ENCODE data around the gene GAPDHS. TPM values are rescaled to one million over a fixed set of nuclear protein-coding genes. Genes with fewer than 3 reads are reported as not detected.

GAPDHS gene
- total and polyA plus RNA-seq, 2 of the 4 experiments (the other 2 are of a cell fraction): not detected

GRCh38 chr19:35582760-35583159, 49.5 kb downstream of the GAPDHS start:
- no peak overlapping the region for H3K4me2 ChIP-seq (ENCODE audit: low read depth, low read length)
- H3K4me3 ChIP-seq (ENCODE audit: insufficient read depth, low read depth, low read length): no peak overlapping the region
- no peaks in the 10 kb centered on the region for H3K9me1 ChIP-seq (ENCODE audit: insufficient read depth, low read length)
- no peak overlapping the region for H3K18ac ChIP-seq (ENCODE audit: low read depth, low read length)
- dilution Hi-C loops (cut with HindIII; ENCODE audit: low sequenced_read_pairs, unreplicated experiment) (no loop called here), in situ Hi-C loops (cut with MboI; ENCODE audit: low sequenced_read_pairs) (loop anchor here (25.0 kb wide), 1 partner anchor 245 kb away; the partner anchor contains the start of genes CD22 and FFAR1), intact Hi-C loops (cut with micrococcal nuclease) (no loop called here)
- WGBS, 2 experiments (ENCODE audit: extremely low coverage in 2 of 2, insufficient read length in 1 of 2): no CpG with 5 or more reads among the region's 1 CpG
- no peak overlapping the region for H2BK5ac ChIP-seq (ENCODE audit: low read depth, low read length, poor library complexity, severe bottlenecking)
- H3K23ac ChIP-seq (ENCODE audit: low read depth, low read length): no peak overlapping the region
- no peak for TF ChIP-seq CTCF (conservative IDR thresholded peaks at IDR 0.05; ENCODE audit: low read depth, low read length)
- TF ChIP-seq CEBPB (IDR thresholded peaks at IDR 0.05; ENCODE audit: low read depth, low read length): no peak
- TF ChIP-seq MAZ (IDR thresholded peaks at IDR 0.05; ENCODE audit: borderline replicate concordance, low read depth, low read length): no peak
- TF ChIP-seq CHD1 (IDR thresholded peaks at IDR 0.05; ENCODE audit: low read depth, low read length): no peak
- TF ChIP-seq SMC3 (IDR thresholded peaks at IDR 0.05; ENCODE audit: low read depth, low read length): no peak
- TF ChIP-seq MAFK (IDR thresholded peaks at IDR 0.05; ENCODE audit: low read depth, low read length): no peak
- TF ChIP-seq USF2 (IDR thresholded peaks at IDR 0.05; ENCODE audit: low read depth, low read length): no peak
- no peak for TF ChIP-seq ELK1 (IDR thresholded peaks at IDR 0.05; ENCODE audit: borderline replicate concordance, low read depth, low read length)
- no peak for TF ChIP-seq BHLHE40 (IDR thresholded peaks at IDR 0.05; ENCODE audit: low read depth, low read length)
- TF ChIP-seq FOS (IDR thresholded peaks at IDR 0.05; ENCODE audit: low read depth, low read length): no peak
- no peak for TF ChIP-seq RFX5 (IDR thresholded peaks at IDR 0.05; ENCODE audit: low read depth, low read length)
- no peak for TF ChIP-seq RCOR1 (IDR thresholded peaks at IDR 0.05; ENCODE audit: insufficient replicate concordance, low read length)
- TF ChIP-seq MXI1 (IDR thresholded peaks at IDR 0.05; ENCODE audit: borderline replicate concordance, low read depth, low read length): no peak
- no peak for TF ChIP-seq POLR2A (IDR thresholded peaks at IDR 0.05; ENCODE audit: low read depth, low read length)
- TF ChIP-seq RAD21 (IDR thresholded peaks at IDR 0.05; ENCODE audit: low read length): no peak
- TF ChIP-seq NFE2L2 (IDR thresholded peaks at IDR 0.05; ENCODE audit: low read depth, low read length): no peak
- H3K14ac ChIP-seq (replicated peaks; ENCODE audit: low read depth, low read length): no peak overlapping the region
- no peaks in the 10 kb centered on the region; the same call in 1 of the 2 replicates for H3K9me3 ChIP-seq (ENCODE audit: control insufficient read depth, insufficient read depth, low read length)
- no peak overlapping the region for H2AK9ac ChIP-seq (replicated peaks; ENCODE audit: low read depth, low read length, poor library complexity)
- no peaks in the 10 kb centered on the region for H4K20me1 ChIP-seq (ENCODE audit: insufficient read depth, low read length)
- H3K4me1 ChIP-seq (ENCODE audit: control insufficient read depth, insufficient read depth, low read length): no peaks in the 10 kb centered on the region
- H3K4ac ChIP-seq (ENCODE audit: low read depth, low read length): no peak overlapping the region
- no peak overlapping the region for H2BK120ac ChIP-seq (ENCODE audit: low read depth, low read length)
- H3K56ac ChIP-seq (ENCODE audit: extremely low read depth, insufficient read depth, low read length): no peak overlapping the region
- DNase-seq (no peak), ATAC-seq (ENCODE audit: low read depth) (no peak)
- no peaks in the 10 kb centered on the region for H3K36me3 ChIP-seq (ENCODE audit: control insufficient read depth, insufficient read depth, low read length)
- POLR2A ChIA-PET (ENCODE audit: unreplicated experiment): no interaction called here
- BruUV-seq (replicated peaks): no TSS peak
- CTCF ChIA-PET: no interaction called here
- no peak overlapping the region for H3K27ac ChIP-seq (ENCODE audit: insufficient read depth, low read length)
- H2AFZ ChIP-seq (replicated peaks; ENCODE audit: low read length, poor library complexity): no peak overlapping the region
- H3K27me3 ChIP-seq (ENCODE audit: control insufficient read depth, insufficient read depth, low read length): peaks cover 2% of the 10 kb centered on the region
- no peak overlapping the region for H3K9ac ChIP-seq (ENCODE audit: low read depth, low read length)
- H2AK5ac ChIP-seq (ENCODE audit: low read depth, low read length): no peak overlapping the region
- H4K5ac ChIP-seq (ENCODE audit: low read depth, low read length): no peak overlapping the region
- H2BK20ac ChIP-seq (ENCODE audit: low read depth, low read length): no peak overlapping the region
- H4K8ac ChIP-seq (ENCODE audit: low read depth in 2 of 2, low read length in 2 of 2): no peak overlapping the region
- H2BK15ac ChIP-seq (ENCODE audit: low read depth, low read length): no peak overlapping the region
- H4K91ac ChIP-seq (ENCODE audit: insufficient read depth, low read depth, low read length): no peak overlapping the region
- no peaks in the 10 kb centered on the region for H3K79me1 ChIP-seq (ENCODE audit: low read depth in 1 of 2, low read length in 2 of 2)
